ENCODE results near the gene STK35. TPM values are rescaled to one million over a fixed set of nuclear protein-coding genes. Genes with fewer than 3 reads are reported as not detected.
"Not testable (repeated sequence)": the region's sequence is repeated elsewhere in the genome, so short reads cannot be mapped to it uniquely, and the experiment has no call there.

STK35 gene
- total RNA-seq, 1 donor from 2014 or later = 13.1 TPM

DNA sequence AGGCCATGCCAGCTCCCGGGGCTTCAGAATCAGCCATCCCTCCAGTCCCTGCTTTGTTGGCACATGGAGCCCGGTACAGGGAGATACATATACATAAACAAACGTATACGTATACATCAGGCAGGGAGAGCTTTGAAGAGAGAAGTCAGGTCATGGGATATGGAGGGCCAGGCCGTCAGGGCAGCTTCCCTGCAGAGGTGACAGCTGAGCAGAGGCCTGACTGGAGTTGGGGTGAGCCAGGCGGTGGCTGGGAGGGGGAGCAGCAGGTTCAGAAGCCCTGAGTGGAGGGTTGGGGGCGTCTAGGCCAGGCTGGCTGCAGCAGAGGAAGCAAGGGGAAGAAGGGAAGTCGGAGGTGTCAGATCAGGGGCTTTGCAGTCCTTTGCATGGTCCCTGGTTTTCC lies 61.7 kb downstream of the STK35 start:
- no peak for DNase-seq

DNA sequence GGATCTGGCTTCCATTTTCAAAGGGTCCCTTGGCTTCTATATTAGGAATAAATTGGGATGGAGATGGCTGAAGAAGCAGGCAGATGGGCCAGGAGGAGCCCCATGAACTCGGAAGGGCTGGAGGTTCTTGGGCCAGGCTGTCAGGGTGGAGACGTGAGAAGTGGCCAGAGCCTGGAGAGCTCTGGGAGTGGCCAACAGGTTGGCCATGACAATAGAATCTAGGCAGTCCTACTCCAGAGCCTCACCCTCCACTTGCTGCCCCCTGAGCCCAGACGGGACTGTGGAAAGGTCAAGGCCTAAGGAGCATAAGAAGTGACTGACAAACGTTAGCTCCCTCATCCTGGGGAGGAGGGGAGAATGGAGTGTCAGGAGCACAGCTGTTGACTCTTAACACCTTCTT lies 62.1 kb downstream of the STK35 start:
- no peak for DNase-seq

- no peak for DNase-seq
These were observed 62.8 kb downstream of the STK35 start for GRCh38 chr20:2164421-2164820.

- no peak for DNase-seq
These were observed 63.3 kb downstream of the STK35 start for GRCh38 chr20:2164966-2165365.

- no peak for DNase-seq
These were observed 64.2 kb downstream of the STK35 start for GRCh38 chr20:2165871-2166270.

DNA sequence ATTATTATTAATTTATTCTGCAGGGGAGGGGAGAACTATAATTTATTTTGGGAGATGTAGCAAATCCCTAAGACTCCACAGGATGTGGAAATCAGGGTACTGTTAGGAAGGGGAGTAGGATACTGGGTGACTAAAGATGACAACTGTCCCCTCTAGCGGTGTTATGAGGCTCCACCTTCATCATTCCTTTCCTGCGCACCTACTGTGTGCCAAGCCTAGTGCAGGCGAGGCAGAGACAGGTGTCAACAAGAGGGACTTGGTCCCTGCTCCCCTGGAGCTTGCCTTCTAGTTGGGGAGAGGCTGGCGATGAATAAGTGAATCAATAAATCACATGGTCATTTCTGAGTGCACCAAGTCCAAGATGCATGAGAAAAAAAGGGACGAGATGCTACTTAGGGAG lies 65.5 kb downstream of the STK35 start:
- no peak for DNase-seq

- no peak for DNase-seq
These were observed 67.3 kb downstream of the STK35 start for GRCh38 chr20:2168946-2169345.

DNA sequence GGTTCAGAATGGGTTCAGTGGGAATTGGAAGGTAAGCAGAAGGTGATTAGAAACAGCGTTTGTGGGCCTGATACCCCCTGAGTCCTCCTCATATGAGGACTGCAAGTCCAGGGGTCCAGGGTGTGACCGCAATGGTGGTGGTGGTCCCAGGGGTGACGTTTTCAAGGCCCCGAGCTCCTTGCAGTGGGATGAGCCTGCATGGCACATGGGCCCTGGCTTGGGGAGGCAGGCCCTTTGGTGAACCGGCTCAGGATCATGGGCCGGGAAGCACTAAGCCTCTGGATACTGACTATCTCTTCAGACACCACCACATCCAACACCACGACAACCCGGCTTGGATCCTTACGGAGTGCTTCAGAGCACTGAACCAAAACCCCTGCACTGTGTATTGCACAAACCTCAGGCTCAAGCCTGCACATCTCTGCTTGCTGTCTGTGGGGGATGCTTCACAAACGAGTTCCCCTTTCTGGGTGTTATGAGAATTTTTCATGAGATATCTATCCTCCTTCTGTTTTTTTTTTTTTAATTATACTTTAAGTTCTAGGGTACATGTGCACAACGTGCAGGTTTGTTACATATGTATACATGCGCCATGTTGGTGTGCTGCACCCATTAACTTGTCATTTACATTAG lies 67.9 kb downstream of the STK35 start:
- DNase-seq = no peak

DNA sequence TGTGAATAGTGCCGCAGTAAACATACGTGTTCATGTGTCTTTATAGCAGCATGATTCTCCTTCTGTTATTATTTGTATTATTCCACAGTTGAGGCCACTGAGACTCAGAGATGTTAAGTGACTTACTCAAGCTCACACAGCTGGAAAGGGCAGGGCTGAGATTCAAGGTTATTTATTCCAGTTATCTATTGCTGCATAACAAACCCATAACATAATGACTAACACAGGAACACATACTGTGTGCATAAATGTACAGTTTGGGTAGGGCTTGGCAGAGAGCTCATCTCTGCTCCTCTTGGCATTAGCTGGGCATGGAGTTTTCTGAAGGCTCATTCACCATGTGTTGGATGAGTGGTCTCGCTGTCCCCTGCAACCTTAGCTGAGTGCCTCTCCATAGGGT lies 68.8 kb downstream of the STK35 start:
- DNase-seq = no peak

- DNase-seq = no peak
These were observed 69.7 kb downstream of the STK35 start for GRCh38 chr20:2171266-2171790.

DNA sequence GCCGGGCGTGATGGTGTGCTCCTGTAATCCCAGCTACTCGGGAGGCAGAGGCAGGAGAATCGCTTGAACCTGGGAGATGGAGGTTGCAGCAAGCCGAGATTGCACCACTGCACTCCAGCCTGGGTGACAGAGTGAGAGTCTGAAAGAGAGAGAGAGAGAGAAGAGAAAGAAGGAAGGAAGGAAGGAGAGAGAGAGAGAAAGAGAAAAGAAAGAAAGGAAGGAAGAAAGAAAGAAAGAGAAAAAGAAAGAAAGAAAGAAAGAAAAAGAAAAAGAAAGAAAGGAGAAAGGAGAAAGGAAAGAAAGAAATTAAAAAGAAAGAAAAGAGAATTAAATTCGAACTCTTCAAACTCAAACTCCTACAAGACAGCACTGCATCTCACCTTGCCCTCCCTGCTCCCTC lies 70.2 kb downstream of the STK35 start:
- DNase-seq = not testable (repeated sequence)

DNA sequence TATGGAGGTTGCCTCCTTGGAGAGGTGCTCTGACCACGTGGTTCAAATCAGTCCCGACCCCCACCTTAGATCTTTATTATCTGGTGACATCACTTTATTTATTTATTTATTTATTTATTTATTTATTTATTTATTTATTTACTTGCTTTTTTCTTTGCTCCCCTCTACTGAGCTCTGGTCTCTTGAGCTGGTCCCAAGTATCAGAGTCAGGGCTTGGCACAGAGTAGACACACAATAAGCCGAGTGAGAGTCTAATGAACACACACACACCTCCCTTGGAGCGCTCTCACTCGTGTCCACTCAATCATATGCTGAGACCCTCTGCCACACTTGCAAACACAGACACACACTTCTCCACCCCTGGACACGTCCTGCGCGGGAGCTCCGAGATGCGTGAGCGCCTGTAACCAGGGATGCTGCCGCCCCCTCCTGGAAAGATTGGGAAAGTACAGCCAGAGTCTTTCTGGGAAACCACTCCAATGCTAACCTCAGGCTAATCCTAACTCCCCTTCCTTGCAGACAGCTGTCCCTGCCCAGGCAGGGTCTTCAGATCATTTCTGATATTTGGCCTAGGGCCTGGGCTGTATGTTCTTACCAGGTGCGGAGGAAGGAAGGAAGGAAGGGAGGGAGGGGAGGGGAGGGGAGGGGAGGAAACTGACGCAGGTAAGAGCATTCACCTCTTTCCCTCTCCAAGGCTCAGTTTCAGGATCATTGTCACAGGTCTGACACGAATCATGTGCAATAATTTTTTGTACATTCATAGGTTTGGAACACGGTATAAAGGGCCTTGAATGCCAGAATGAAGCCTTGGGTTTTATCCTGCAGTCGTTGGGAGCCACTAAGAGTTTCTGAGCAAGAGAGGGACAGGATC lies 70.9 kb downstream of the STK35 start:
- peak; percentile 20 for DNase-seq

- no peak for DNase-seq
These were observed 71.6 kb downstream of the STK35 start for GRCh38 chr20:2173186-2173585.

DNA sequence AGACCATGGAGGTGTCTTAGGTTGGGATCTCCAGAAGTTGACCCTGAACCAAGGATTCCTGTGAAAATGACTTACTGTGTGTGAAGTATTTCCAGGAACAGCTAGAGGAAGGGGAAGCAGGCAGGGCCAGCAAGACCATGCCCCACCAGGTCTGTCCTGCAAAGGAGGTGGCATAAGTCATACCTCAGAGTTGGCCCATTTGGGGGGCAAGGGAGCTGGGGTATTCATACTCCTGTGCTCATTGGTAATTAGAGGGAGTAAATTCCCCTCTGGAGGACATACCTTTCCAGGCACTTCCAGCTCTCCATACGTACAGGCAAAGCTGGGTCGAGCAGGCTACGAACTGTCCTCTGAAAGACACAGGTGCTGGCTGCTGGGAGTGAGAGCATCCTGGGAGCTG lies 72.4 kb downstream of the STK35 start:
- DNase-seq = no peak

- DNase-seq = no peak
These were observed 75.3 kb downstream of the STK35 start for GRCh38 chr20:2176946-2177345.

GRCh38 chr20:2178318-2179232 lies 76.9 kb downstream of the STK35 start:
- DNase-seq = peak; percentile 9

GRCh38 chr20:2179233-2179580 lies 77.6 kb downstream of the STK35 start:
- DNase-seq = no peak

DNA sequence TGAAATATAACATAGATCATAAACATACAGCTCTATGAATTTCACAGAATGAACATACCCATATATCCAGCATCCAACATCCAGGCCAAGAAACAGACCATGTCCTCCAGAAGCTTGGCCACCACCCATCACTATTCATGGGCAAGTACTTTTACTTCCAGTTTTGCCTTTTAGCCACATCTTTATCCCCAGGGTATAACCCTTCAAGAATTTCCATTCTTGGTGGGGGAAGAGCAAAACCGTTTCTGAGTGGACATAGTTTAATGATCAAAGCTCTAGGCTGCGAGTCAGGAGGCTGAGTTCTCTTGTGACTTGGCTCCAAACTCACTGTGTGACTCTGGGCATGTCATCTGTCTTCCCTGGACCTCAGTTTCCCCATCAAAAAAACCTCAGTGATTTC lies 78.3 kb downstream of the STK35 start:
- no peak for DNase-seq

DNA sequence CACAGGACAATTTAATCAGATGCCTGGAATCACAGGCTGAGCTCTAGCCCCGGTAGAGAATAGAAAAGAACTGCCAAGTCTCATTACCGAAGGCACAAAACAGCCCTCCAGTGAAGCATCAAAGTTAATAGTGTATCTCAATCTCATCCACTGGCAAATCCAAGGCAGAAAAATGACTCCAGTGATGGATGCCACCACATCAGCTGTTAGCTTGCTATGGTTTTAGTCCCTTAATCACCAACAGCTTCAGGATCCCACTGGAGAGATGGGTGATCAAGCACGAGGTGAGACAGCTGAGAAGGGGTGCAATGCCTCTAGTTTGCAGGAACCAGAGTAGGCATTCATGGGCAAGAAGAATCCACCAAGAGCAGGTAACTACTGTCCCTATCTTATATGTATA lies 81.8 kb downstream of the STK35 start:
- DNase-seq = no peak

- DNase-seq = not testable (repeated sequence)
These were observed 83.3 kb downstream of the STK35 start for GRCh38 chr20:2184933-2185332.

GRCh38 chr20:2195614-2196013 lies 94.0 kb downstream of the STK35 start:
- DNase-seq = no peak

- no peak for DNase-seq
These were observed 95.5 kb downstream of the STK35 start for GRCh38 chr20:2197166-2197565.

Data from skin of body (tissue), 2 donors.